ENCODE results near the gene DNASE1L3. TPM values are rescaled to one million over a fixed set of nuclear protein-coding genes. Genes with fewer than 3 reads are reported as not detected.
A peak's percentile ranks its signal among the peaks of the same experiment; 100 is the strongest.

DNASE1L3 gene
- polyA plus RNA-seq, 1 donor from 2014 or later: not detected

DNA sequence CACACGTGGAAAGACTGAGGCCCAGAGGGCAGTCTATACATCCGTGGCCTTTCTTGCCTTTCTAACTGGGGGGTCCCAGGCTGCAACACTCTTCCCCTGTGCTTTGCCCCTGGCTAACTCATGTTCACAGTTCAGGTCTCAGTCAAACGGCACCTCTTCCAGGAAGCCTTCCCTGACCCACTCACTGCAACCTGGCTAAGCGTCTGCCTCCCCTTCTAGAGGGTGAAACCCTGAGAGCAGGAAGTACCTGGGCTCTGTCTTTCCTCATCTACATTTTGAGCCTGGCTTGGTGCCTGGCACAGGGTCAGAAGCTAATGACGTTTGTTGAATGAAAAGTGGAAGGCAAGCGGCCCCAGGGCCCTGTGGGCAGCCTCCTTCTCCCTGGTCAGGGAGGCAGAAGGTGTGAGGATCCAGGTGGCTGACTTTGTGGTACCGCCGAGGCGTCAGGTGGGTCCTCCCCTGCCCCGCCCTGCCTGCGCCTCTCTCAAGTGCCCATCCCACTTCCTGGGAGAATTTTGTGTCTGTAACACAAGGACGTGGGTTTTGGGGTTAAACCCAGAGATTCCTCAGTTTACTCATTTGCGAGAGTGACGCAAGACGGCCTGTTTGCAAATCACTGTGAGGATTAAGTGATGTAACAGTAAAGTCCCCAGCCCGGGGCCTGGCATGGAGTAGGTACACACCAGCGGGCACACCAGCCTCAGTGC, 32.1 kb downstream of the DNASE1L3 start:
- no peaks in the 10 kb centered on the region for H3K79me2 ChIP-seq (replicated peaks; ENCODE audit: insufficient read depth, low read length)
- H3F3A ChIP-seq (ENCODE audit: insufficient read depth, low read length, poor library complexity, severe bottlenecking): no peaks in the 10 kb centered on the region
- no peak overlapping the region for H2AFZ ChIP-seq (ENCODE audit: low read depth, low read length)
- no peak overlapping the region for H3K4me3 ChIP-seq (ENCODE audit: low read length)
- no peaks in the 10 kb centered on the region for H3K9me2 ChIP-seq (ENCODE audit: insufficient read depth, low read length)
- no peaks in the 10 kb centered on the region for H3K27me3 ChIP-seq (ENCODE audit: insufficient read depth, low read depth, low read length)
- no peak overlapping the region for H3K4me2 ChIP-seq (ENCODE audit: low read length)
- H3K9ac ChIP-seq (ENCODE audit: low read length): no peak overlapping the region
- H4K20me1 ChIP-seq (ENCODE audit: insufficient read depth): no peaks in the 10 kb centered on the region
- no peaks in the 10 kb centered on the region for H3K36me3 ChIP-seq (ENCODE audit: insufficient read depth, low read length)
- H3K27ac ChIP-seq (ENCODE audit: low read length): no peak overlapping the region
- TF ChIP-seq CTCF (IDR thresholded peaks at IDR 0.05; ENCODE audit: poor library complexity, severe bottlenecking): no peak
- TF ChIP-seq RAD21 (conservative IDR thresholded peaks at IDR 0.05): no peak
- no peaks in the 10 kb centered on the region for H3K9me3 ChIP-seq (ENCODE audit: low read length)

DNA sequence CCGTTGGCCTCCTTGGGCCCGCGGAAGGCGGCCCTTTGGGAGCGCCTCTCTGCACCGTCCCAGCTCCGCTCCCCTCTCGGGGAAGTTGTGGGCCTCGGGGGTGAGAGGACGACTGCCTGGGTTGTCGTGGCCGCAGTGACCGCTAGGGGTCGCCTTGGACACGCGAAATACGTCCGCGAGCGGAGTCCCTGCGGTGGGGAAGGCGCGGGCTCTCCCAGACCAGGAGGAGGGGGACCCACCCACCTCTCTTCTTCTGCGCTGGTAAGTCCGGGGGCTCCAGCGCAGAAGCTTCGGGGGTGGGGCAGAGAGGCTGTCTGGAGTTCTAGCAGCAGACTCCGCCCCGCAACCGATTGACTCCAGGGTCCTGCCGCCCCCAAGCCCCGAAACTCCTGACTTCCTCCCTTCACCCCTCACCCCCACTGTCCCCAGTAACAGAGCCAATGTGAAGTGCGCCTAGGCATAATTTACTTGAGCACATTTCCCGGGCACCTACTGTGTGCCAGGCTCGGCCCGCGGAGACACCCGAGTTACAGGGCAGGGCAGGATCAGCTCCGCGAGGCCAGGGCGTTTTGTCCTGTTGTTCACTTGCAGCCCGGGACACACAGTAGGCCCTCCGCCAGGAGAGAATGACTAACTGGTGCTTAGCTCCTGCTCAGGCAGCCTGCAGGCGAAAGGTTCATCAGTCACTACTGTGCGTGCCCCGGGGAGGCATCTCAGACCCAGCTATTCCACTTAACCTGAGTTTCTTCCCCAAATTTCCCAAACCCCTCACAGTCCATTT, 32.8 kb downstream of the DNASE1L3 start:
- H3K27me3 ChIP-seq (ENCODE audit: insufficient read depth, low read depth, low read length): no peaks in the 10 kb centered on the region
- TF ChIP-seq, protein P1, sequence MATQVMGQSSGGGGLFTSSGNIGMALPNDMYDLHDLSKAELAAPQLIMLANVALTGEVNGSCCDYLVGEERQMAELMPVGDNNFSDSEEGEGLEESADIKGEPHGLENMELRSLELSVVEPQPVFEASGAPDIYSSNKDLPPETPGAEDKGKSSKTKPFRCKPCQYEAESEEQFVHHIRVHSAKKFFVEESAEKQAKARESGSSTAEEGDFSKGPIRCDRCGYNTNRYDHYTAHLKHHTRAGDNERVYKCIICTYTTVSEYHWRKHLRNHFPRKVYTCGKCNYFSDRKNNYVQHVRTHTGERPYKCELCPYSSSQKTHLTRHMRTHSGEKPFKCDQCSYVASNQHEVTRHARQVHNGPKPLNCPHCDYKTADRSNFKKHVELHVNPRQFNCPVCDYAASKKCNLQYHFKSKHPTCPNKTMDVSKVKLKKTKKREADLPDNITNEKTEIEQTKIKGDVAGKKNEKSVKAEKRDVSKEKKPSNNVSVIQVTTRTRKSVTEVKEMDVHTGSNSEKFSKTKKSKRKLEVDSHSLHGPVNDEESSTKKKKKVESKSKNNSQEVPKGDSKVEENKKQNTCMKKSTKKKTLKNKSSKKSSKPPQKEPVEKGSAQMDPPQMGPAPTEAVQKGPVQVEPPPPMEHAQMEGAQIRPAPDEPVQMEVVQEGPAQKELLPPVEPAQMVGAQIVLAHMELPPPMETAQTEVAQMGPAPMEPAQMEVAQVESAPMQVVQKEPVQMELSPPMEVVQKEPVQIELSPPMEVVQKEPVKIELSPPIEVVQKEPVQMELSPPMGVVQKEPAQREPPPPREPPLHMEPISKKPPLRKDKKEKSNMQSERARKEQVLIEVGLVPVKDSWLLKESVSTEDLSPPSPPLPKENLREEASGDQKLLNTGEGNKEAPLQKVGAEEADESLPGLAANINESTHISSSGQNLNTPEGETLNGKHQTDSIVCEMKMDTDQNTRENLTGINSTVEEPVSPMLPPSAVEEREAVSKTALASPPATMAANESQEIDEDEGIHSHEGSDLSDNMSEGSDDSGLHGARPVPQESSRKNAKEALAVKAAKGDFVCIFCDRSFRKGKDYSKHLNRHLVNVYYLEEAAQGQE (IDR thresholded peaks at IDR 0.05; ENCODE audit: borderline replicate concordance): no peak
- peak; percentile 41 for TF ChIP-seq MXI1 (conservative IDR thresholded peaks at IDR 0.05; ENCODE audit: poor library complexity, severe bottlenecking)
- TF ChIP-seq TAF1 (IDR thresholded peaks at IDR 0.05; ENCODE audit: low read depth): no peak
- TF ChIP-seq SMC3 (conservative IDR thresholded peaks at IDR 0.05; ENCODE audit: poor library complexity): peak; percentile 88
- TF ChIP-seq CTCF (IDR thresholded peaks at IDR 0.05; ENCODE audit: poor library complexity, severe bottlenecking): peak; percentile 95
- TF ChIP-seq EZH2 (IDR thresholded peaks at IDR 0.05; ENCODE audit: borderline replicate concordance, insufficient read depth, low read length, poor library complexity, severe bottlenecking): no peak
- TF ChIP-seq RAD21 (conservative IDR thresholded peaks at IDR 0.05): peak; percentile 84
- no peak for TF ChIP-seq EP300 (conservative IDR thresholded peaks at IDR 0.05; ENCODE audit: poor library complexity, severe bottlenecking)
- no peak for TF ChIP-seq POLR2AphosphoS5 (IDR thresholded peaks at IDR 0.05)
- no peaks in the 10 kb centered on the region for H3K9me3 ChIP-seq (ENCODE audit: low read length)
- H2AFZ ChIP-seq (ENCODE audit: low read depth, low read length): no peak overlapping the region
- H3F3A ChIP-seq (ENCODE audit: insufficient read depth, low read length, poor library complexity, severe bottlenecking): no peaks in the 10 kb centered on the region
- H3K4me3 ChIP-seq (ENCODE audit: low read length): peak overlapping the region; percentile 64
- H3K79me2 ChIP-seq (replicated peaks; ENCODE audit: insufficient read depth, low read length): no peaks in the 10 kb centered on the region
- H3K4me2 ChIP-seq (ENCODE audit: low read length): peak overlapping the region; percentile 30
- no peak overlapping the region for H3K27ac ChIP-seq (ENCODE audit: low read length)
- H4K20me1 ChIP-seq (ENCODE audit: insufficient read depth): no peaks in the 10 kb centered on the region
- no peaks in the 10 kb centered on the region for H3K9me2 ChIP-seq (ENCODE audit: insufficient read depth, low read length)
- peak overlapping the region; percentile 29 for H3K9ac ChIP-seq (ENCODE audit: low read length)
- H3K36me3 ChIP-seq (ENCODE audit: insufficient read depth, low read length): no peaks in the 10 kb centered on the region

Data from neural cell (in vitro differentiated cells).